Gastrocnemius medialis (tissue), 4 donors: ENCODE measurements around the gene ADH5. TPM values are rescaled to one million over a fixed set of nuclear protein-coding genes. Genes with fewer than 3 reads are reported as not detected.

Experiments used
- ATAC-seq, 2 donors: fragments of 150-250 bp; one replicate each; pipeline ENCODE4 v1.9.1; 2016
- DNase-seq, 2 donors: peaks; one replicate each; pipeline ENCODE4 v3.0.0-alpha.2; 2019
- H3K27ac ChIP-seq, 4 donors: fragments of 200-600 bp; sonication (generic); 1 replicate in 1 of 4; 2 replicates in 3 of 4; pipeline ENCODE4 v1.5.1; 2016 to 2018; ENCODE audit warnings: mild to moderate bottlenecking in 2 of 4, moderate library complexity in 1 of 4
- H3K27me3 ChIP-seq, 3 donors: fragments of 200-600 bp; sonication (generic) in 2 of 3; 1 replicate in 1 of 3; 2 replicates in 2 of 3; pipeline versions ENCODE4 v1.5.1 to v1.6.0; 2016 to 2019; ENCODE audit warnings: mild to moderate bottlenecking in 1 of 3, moderate library complexity in 1 of 3
- H3K36me3 ChIP-seq, 2 donors: fragments of 200-600 bp; sonication (generic) in 1 of 2; one replicate each; pipeline ENCODE4 v1.5.1; 2017 to 2018
- H3K4me1 ChIP-seq, 2 donors: fragments of 200-600 bp; sonication (generic) in 1 of 2; one replicate each; pipeline ENCODE4 v1.5.1; 2016 to 2017; ENCODE audit warnings: mild to moderate bottlenecking in 2 of 2
- H3K4me3 ChIP-seq, 4 donors: fragments of 200-600 bp; sonication (generic) in 3 of 4; 1 replicate in 1 of 4; 2 replicates in 3 of 4; pipeline ENCODE4 v1.5.1; 2016 to 2019; ENCODE audit warnings: mild to moderate bottlenecking in 2 of 4
- H3K9me3 ChIP-seq, 3 donors: fragments of 200-600 bp; sonication (generic) in 2 of 3; 1 replicate in 1 of 3; 2 replicates in 2 of 3; pipeline ENCODE4 v1.5.1; 2016 to 2019
- POLR2A ChIP-seq, 2 donors: fragments of 450-650 bp; IDR thresholded peaks; one replicate each; pipeline ENCODE4 v1.6.1; 2017; ENCODE audit warnings: antibody characterized with exemption in 2 of 2, mild to moderate bottlenecking in 2 of 2, moderate library complexity in 2 of 2
- in situ Hi-C, 4 donors: fragments of 200-750 bp; cut with MboI; loops; one replicate each; pipeline versions ENCODE4 v1.15.0 to v1.8.0; 2017; ENCODE audit warnings: low sequenced_read_pairs in 4 of 4
- intact Hi-C: fragments of 100-400 bp; cut with DNase I; formaldehyde crosslinking; loops from one replicate; pipeline ENCODE4 v1.15.1; 2023; ENCODE audit warnings: low total_unique reads
- total RNA-seq, 4 donors: library from RNA; depleted of rRNA; stranded (reverse); fragments of >200 nt; gene quantifications; one replicate each; pipeline versions ENCODE4 v1.1.0 to v1.2.3, GENCODE V29; 2016
- TF ChIP-seq, protein P1 (sequence below), 5 experiments: fragments of 450-650 bp in 3 of 5; fragments of 200-600 bp in 2 of 5; sonication (generic) in 2 of 5; IDR thresholded peaks in 4 of 5; conservative IDR thresholded peaks in 1 of 5; 1 replicate in 4 of 5; 2 replicates in 1 of 5; pipeline ENCODE4 v1.5.1; 2016 to 2019; ENCODE audit warnings: antibody characterized with exemption in 5 of 5, mild to moderate bottlenecking in 3 of 5, moderate library complexity in 3 of 5

The ADH5 gene
- total RNA-seq, 4 donors from 2014 or later: 55.2 to 101 (median 72.6) TPM

DNA sequence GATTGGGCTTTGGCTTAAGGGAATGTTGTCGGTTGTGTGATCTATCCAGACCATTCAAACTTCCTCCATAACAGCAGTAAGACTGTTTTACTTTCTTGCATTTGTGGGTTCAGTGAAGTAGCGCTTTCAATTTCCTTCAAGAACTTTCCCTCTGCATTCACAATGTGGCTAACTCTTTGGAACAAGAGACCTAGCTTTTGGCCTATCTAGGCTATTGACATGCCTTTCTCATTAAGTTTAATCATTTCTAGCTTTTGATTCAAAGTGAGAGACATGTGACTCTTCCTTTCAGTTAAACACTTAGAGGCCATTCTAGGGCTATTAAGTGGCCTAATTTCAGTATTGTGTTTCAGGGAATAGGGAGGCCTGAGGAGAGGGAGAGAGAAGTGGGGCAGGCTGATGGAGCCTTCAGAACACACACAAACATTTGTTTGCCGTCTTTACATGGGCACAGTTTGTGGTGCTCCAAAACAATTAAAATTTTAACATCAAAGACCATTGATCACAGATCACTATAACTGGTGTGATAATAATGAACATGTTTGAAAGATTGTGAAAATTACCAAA, 34.1 kb downstream of the ADH5 start:
- intact Hi-C loops: no loop called here
- ATAC-seq (no peak), DNase-seq (no peak)
- TF ChIP-seq POLR2A (IDR thresholded peaks at IDR 0.05): no peak
- TF ChIP-seq, protein P1, sequence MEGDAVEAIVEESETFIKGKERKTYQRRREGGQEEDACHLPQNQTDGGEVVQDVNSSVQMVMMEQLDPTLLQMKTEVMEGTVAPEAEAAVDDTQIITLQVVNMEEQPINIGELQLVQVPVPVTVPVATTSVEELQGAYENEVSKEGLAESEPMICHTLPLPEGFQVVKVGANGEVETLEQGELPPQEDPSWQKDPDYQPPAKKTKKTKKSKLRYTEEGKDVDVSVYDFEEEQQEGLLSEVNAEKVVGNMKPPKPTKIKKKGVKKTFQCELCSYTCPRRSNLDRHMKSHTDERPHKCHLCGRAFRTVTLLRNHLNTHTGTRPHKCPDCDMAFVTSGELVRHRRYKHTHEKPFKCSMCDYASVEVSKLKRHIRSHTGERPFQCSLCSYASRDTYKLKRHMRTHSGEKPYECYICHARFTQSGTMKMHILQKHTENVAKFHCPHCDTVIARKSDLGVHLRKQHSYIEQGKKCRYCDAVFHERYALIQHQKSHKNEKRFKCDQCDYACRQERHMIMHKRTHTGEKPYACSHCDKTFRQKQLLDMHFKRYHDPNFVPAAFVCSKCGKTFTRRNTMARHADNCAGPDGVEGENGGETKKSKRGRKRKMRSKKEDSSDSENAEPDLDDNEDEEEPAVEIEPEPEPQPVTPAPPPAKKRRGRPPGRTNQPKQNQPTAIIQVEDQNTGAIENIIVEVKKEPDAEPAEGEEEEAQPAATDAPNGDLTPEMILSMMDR (IDR thresholded peaks at IDR 0.05 in 4 of 5, conservative IDR thresholded peaks at IDR 0.05 in 1 of 5): no peak
- Histone ChIP-seq H3K27ac (no peak overlapping the region), H3K4me3 (no peak overlapping the region), H3K27me3 (no peaks in the 10 kb centered on the region), H3K36me3 (peaks cover 0 to 17% of the 10 kb centered on the region in 2 donors), H3K9me3 (no peaks in the 10 kb centered on the region), H3K4me1 (no peaks in the 10 kb centered on the region)
- in situ Hi-C loops: loop anchor here in 3 of 4 donors (5.0 to 25.0 kb wide), 5 partner anchors 50 to 590 kb away; partner anchors contain the start of genes EIF4E (in 2 of the 3) and METAP1 (in 2 of the 3)

DNA sequence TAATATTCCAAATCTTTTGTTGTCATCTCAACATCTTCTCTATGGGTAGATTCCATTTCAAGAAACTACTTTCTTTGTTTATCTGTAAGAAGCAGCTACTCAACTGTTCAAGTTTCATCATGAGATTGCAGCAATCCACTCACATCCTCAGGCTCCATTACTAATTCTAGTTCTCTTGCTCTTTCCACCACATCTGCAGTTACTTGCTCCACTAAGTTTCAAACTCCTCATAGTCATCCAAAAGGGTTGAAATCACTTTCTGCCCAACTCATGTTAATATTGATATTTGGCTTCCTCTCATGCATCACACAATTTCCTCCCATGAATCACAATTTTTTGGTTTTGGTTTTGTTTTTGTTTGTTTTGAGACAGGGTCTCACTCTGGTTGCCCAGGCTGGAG, 35.7 kb downstream of the ADH5 start:
- no peaks in the 10 kb centered on the region for H3K27me3 ChIP-seq
- TF ChIP-seq, protein P1 (IDR thresholded peaks at IDR 0.05 in 4 of 5, conservative IDR thresholded peaks at IDR 0.05 in 1 of 5): no peak
- TF ChIP-seq POLR2A (IDR thresholded peaks at IDR 0.05): no peak
- no peak overlapping the region for H3K4me3 ChIP-seq
- peaks cover 0 to 22% of the 10 kb centered on the region in 2 donors for H3K36me3 ChIP-seq
- no peaks in the 10 kb centered on the region for H3K9me3 ChIP-seq
- no peak overlapping the region for H3K27ac ChIP-seq
- H3K4me1 ChIP-seq: no peaks in the 10 kb centered on the region
- DNase-seq (no peak), ATAC-seq (no peak)
- in situ Hi-C loops (loop anchor here in 3 of 4 donors (5.0 to 25.0 kb wide), 5 partner anchors 48 to 588 kb away; partner anchors contain the start of genes EIF4E (in 2 of the 3) and METAP1 (in 2 of the 3)), intact Hi-C loops (no loop called here)

DNA sequence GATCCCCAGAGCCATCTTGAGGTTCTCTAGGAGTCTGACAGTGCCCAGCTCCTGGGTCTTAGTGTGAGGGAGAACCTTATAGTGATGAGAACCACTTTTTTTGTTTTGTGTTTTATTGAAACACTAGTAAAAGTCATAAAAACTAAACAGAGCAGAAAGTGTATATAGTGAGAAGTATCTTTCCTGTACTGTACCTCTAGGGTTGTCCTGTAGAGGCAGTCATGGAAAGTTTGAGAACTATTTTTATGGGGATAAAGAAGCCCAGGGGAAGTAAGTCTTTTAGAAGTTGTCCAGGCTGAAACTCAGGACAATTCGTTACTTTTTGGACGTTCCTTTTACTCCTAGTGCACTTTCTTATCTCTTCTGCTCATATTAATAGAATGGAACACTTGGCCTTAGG, 40.9 kb downstream of the ADH5 start:
- DNase-seq (no peak), ATAC-seq (no peak)
- intact Hi-C loops: no loop called here
- no peaks in the 10 kb centered on the region for H3K9me3 ChIP-seq
- in situ Hi-C loops: no loop called here
- no peaks in the 10 kb centered on the region for H3K4me1 ChIP-seq
- no peak overlapping the region for H3K27ac ChIP-seq
- H3K4me3 ChIP-seq: no peak overlapping the region
- H3K36me3 ChIP-seq: peaks cover 0 to 43% of the 10 kb centered on the region in 2 donors
- no peaks in the 10 kb centered on the region for H3K27me3 ChIP-seq
- TF ChIP-seq POLR2A (IDR thresholded peaks at IDR 0.05): no peak
- TF ChIP-seq, protein P1 (IDR thresholded peaks at IDR 0.05 in 4 of 5, conservative IDR thresholded peaks at IDR 0.05 in 1 of 5): no peak

DNA sequence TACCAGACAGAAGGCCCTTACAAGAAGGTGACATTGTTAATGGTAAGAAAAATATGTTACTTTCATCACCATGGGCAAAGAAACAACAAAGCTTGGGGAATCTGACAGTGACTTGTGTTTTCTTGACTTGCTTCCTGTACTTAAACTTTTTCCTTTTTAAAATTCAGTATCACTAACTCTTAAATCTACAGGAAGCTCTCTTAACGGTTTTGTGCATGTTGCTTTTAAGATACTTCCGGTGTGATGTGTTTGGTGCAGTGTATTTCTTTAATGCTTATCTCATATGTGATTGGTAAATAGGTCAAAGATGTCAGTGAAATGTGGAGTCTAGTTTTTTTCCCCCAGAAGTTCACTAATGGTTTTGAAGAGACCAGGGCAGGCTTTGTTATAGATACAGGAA, 45.2 kb downstream of the ADH5 start:
- ATAC-seq: no peak
- no peaks in the 10 kb centered on the region for H3K27me3 ChIP-seq
- in situ Hi-C loops: no loop called here
- H3K36me3 ChIP-seq: peaks cover 0 to 21% of the 10 kb centered on the region in 2 donors
- H3K4me1 ChIP-seq: no peaks in the 10 kb centered on the region
- no peak overlapping the region for H3K27ac ChIP-seq
- no peak for DNase-seq
- H3K4me3 ChIP-seq: no peak overlapping the region
- intact Hi-C loops: no loop called here
- no peak for TF ChIP-seq POLR2A (IDR thresholded peaks at IDR 0.05)
- TF ChIP-seq, protein P1 (IDR thresholded peaks at IDR 0.05 in 4 of 5, conservative IDR thresholded peaks at IDR 0.05 in 1 of 5): no peak
- H3K9me3 ChIP-seq: no peaks in the 10 kb centered on the region

DNA sequence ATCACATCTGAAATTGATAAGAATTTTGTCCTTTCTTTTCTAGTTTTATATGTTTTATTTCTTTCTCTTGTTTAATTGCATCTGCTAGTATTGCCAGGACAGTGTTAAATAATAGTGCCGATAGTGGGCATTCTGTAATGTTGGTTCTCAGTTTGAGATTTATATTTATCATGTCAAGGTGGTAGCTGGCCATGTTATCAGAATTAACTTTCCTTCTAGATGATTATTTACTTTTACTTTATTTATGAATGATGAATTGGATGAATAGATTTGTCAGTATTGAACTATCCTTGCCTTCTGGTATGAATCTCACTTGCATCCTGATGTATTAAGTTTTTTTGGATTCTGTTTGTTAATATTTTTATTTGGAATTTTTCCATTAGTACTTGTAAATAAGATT, 50.4 kb downstream of the ADH5 start:
- DNase-seq (no peak), ATAC-seq (no peak)
- no peak overlapping the region for H3K4me3 ChIP-seq
- no peaks in the 10 kb centered on the region for H3K36me3 ChIP-seq
- in situ Hi-C loops: no loop called here
- no peaks in the 10 kb centered on the region for H3K4me1 ChIP-seq
- no peak for TF ChIP-seq POLR2A (IDR thresholded peaks at IDR 0.05)
- TF ChIP-seq, protein P1 (IDR thresholded peaks at IDR 0.05 in 4 of 5, conservative IDR thresholded peaks at IDR 0.05 in 1 of 5): no peak
- intact Hi-C loops: no loop called here
- no peaks in the 10 kb centered on the region for H3K9me3 ChIP-seq
- H3K27me3 ChIP-seq: no peaks in the 10 kb centered on the region
- H3K27ac ChIP-seq: no peak overlapping the region
